Smooth muscle cell (in vitro differentiated cells): ENCODE results near the gene MAGI2. TPM values are rescaled to one million over a fixed set of nuclear protein-coding genes. Genes with fewer than 3 reads are reported as not detected.

Experiments used
- DNase-seq: peaks from one replicate; lab custom pipeline; 2025; ENCODE audit not compliant: unreplicated experiment; lab: John Stamatoyannopoulos, UW
- H2AFZ ChIP-seq: fragments of 200-600 bp; sonication (generic); 2 replicates; pipeline ENCODE4 v1.6.0; 2016; ENCODE audit warnings: antibody characterized with exemption, low read depth, mild to moderate bottlenecking
- H3F3A ChIP-seq: fragments of 200-600 bp; sonication (generic); 2 replicates; pipeline ENCODE4 v1.6.0; 2017; ENCODE audit warnings: antibody characterized with exemption, low read depth
- H3K27ac ChIP-seq: fragments of 200-600 bp; sonication (generic); 2 replicates; pipeline ENCODE4 v1.5.1; 2016; ENCODE audit warnings: low read depth, mild to moderate bottlenecking
- H3K27me3 ChIP-seq: fragments of 200-600 bp; sonication (generic); 2 replicates; pipeline ENCODE4 v1.6.1; 2016; ENCODE audit warnings: low read depth, mild to moderate bottlenecking
- H3K36me3 ChIP-seq: fragments of 200-600 bp; sonication (generic); 2 replicates; pipeline ENCODE4 v1.5.1; 2016; ENCODE audit warnings: low read depth
- H3K4me1 ChIP-seq: fragments of 200-600 bp; sonication (generic); 2 replicates; pipeline ENCODE4 v1.5.1; 2016; ENCODE audit warnings: low read depth
- H3K4me2 ChIP-seq: fragments of 200-600 bp; sonication (generic); 2 replicates; pipeline ENCODE4 v1.6.0; 2016; ENCODE audit warnings: mild to moderate bottlenecking
- H3K4me3 ChIP-seq: fragments of 200-600 bp; sonication (generic); 2 replicates; pipeline ENCODE4 v1.5.1; 2016; ENCODE audit warnings: mild to moderate bottlenecking
- H3K79me2 ChIP-seq: fragments of 200-600 bp; sonication (generic); 2 replicates; pipeline ENCODE4 v1.6.0; 2016; ENCODE audit warnings: low read depth, mild to moderate bottlenecking
- H3K9ac ChIP-seq: fragments of 200-600 bp; sonication (generic); 2 replicates; pipeline ENCODE4 v1.6.0; 2016; ENCODE audit warnings: low read depth
- H3K9me3 ChIP-seq: fragments of 200-600 bp; sonication (generic); replicated peaks from 2 replicates; pipeline ENCODE4 v1.5.1; 2016; ENCODE audit warnings: low read depth
- H4K20me1 ChIP-seq: fragments of 200-600 bp; sonication (generic); 2 replicates; pipeline ENCODE4 v1.6.0; 2016; ENCODE audit warnings: low read depth
- CTCF ChIP-seq: fragments of 200-600 bp; sonication (generic); IDR thresholded peaks from 2 replicates; pipeline ENCODE4 v1.5.1; 2017; ENCODE audit warnings: borderline replicate concordance, mild to moderate bottlenecking, antibody characterized with exemption; ENCODE audit not compliant: insufficient read depth, poor library complexity, severe bottlenecking
- WGBS: methylation state at CpG from one replicate; pipeline ENCODE4 v1.1.7; 2016; ENCODE audit warnings: low lambda C conversion rate; 5-methylcytosine and 5-hydroxymethylcytosine counted together
- polyA plus RNA-seq: library from polyadenylated mRNA; unstranded; fragments of >200 nt; fragmentation: Nextera tagmentation; extraction: Ambion mirVana; gene quantifications from 2 replicates; pipeline ENCODE4 v1.2.1, GENCODE V29; 2016
- total RNA-seq: library from RNA; depleted of rRNA; stranded (reverse); fragments of >200 nt; gene quantifications from 2 replicates; pipeline ENCODE4 v1.2.3, GENCODE V29; 2014

MAGI2 gene
- total and polyA plus RNA-seq, 2 experiments from 2014 or later: 3.4 to 10.7 TPM

GRCh38 chr7:78679112-78679876, 774.2 kb downstream of the MAGI2 start:
- no peaks in the 10 kb centered on the region for H3K36me3 ChIP-seq
- no peaks in the 10 kb centered on the region for H3K27me3 ChIP-seq
- no peaks in the 10 kb centered on the region for H3K79me2 ChIP-seq
- no peak for DNase-seq
- no peak overlapping the region for H3K4me2 ChIP-seq
- no peaks in the 10 kb centered on the region for H3F3A ChIP-seq
- no peak overlapping the region for H3K27ac ChIP-seq
- H3K9me3 ChIP-seq: no peaks in the 10 kb centered on the region
- H2AFZ ChIP-seq: no peak overlapping the region
- 93% methylated on average over 6 of the region's 6 CpGs for WGBS
- H3K4me3 ChIP-seq: no peak overlapping the region
- TF ChIP-seq CTCF: no peak
- no peaks in the 10 kb centered on the region for H3K4me1 ChIP-seq
- H3K9ac ChIP-seq: no peak overlapping the region
- no peaks in the 10 kb centered on the region for H4K20me1 ChIP-seq

- WGBS: 76% methylated on average over 2 of the region's 2 CpGs
- Histone ChIP-seq H3K4me2 (no peak overlapping the region), H3F3A (no peaks in the 10 kb centered on the region), H3K27ac (no peak overlapping the region), H3K9me3 (no peaks in the 10 kb centered on the region), H3K27me3 (no peaks in the 10 kb centered on the region), H3K9ac (no peak overlapping the region), H3K36me3 (no peaks in the 10 kb centered on the region), H4K20me1 (no peaks in the 10 kb centered on the region), H3K4me1 (no peaks in the 10 kb centered on the region), H2AFZ (no peak overlapping the region), H3K79me2 (no peaks in the 10 kb centered on the region), H3K4me3 (no peak overlapping the region)
- no peak for DNase-seq
- no peak for TF ChIP-seq CTCF
These were observed 776.1 kb downstream of the MAGI2 start for GRCh38 chr7:78677391-78677790.

- Histone ChIP-seq H3K9ac (no peak overlapping the region), H3K4me1 (no peaks in the 10 kb centered on the region), H3K79me2 (no peaks in the 10 kb centered on the region), H3K9me3 (no peaks in the 10 kb centered on the region), H3F3A (no peaks in the 10 kb centered on the region), H3K27ac (no peak overlapping the region), H3K27me3 (no peaks in the 10 kb centered on the region), H3K36me3 (no peaks in the 10 kb centered on the region), H3K4me2 (no peak overlapping the region), H4K20me1 (no peaks in the 10 kb centered on the region), H3K4me3 (no peak overlapping the region), H2AFZ (no peak overlapping the region)
- DNase-seq: no peak
- no peak for TF ChIP-seq CTCF
- WGBS: 88% methylated on average over 3 of the region's 3 CpGs
These were observed 778.0 kb downstream of the MAGI2 start for GRCh38 chr7:78675511-78675910.

- no peak for TF ChIP-seq CTCF
- no peaks in the 10 kb centered on the region for H3K36me3 ChIP-seq
- H2AFZ ChIP-seq: no peak overlapping the region
- no peak for DNase-seq
- no peaks in the 10 kb centered on the region for H3K79me2 ChIP-seq
- no peak overlapping the region for H3K9ac ChIP-seq
- H3K4me1 ChIP-seq: no peaks in the 10 kb centered on the region
- no peaks in the 10 kb centered on the region for H3F3A ChIP-seq
- no peaks in the 10 kb centered on the region for H4K20me1 ChIP-seq
- H3K9me3 ChIP-seq: no peaks in the 10 kb centered on the region
- H3K4me3 ChIP-seq: no peak overlapping the region
- no peaks in the 10 kb centered on the region for H3K27me3 ChIP-seq
- H3K27ac ChIP-seq: no peak overlapping the region
- no peak overlapping the region for H3K4me2 ChIP-seq
These were observed 780.2 kb downstream of the MAGI2 start for GRCh38 chr7:78673272-78673671.
